Measurements from ENCODE around the gene SKA1.

The SKA1 gene

GRCh38 chr18:50418650-50419049 is 43.8 kb downstream of the SKA1 start:
- TF ChIP-seq, protein P1, sequence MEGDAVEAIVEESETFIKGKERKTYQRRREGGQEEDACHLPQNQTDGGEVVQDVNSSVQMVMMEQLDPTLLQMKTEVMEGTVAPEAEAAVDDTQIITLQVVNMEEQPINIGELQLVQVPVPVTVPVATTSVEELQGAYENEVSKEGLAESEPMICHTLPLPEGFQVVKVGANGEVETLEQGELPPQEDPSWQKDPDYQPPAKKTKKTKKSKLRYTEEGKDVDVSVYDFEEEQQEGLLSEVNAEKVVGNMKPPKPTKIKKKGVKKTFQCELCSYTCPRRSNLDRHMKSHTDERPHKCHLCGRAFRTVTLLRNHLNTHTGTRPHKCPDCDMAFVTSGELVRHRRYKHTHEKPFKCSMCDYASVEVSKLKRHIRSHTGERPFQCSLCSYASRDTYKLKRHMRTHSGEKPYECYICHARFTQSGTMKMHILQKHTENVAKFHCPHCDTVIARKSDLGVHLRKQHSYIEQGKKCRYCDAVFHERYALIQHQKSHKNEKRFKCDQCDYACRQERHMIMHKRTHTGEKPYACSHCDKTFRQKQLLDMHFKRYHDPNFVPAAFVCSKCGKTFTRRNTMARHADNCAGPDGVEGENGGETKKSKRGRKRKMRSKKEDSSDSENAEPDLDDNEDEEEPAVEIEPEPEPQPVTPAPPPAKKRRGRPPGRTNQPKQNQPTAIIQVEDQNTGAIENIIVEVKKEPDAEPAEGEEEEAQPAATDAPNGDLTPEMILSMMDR (IDR thresholded peaks at IDR 0.05; ENCODE audit: borderline replicate concordance, insufficient read depth, low read depth, low read length): no peak
- H3K4me3 ChIP-seq (ENCODE audit: low read depth, low read length): no peak overlapping the region

GRCh38 chr18:50422286-50422898 is 47.5 kb downstream of the SKA1 start:
- TF ChIP-seq, protein P1 (IDR thresholded peaks at IDR 0.05; ENCODE audit: borderline replicate concordance, insufficient read depth, low read depth, low read length): no peak

DNA sequence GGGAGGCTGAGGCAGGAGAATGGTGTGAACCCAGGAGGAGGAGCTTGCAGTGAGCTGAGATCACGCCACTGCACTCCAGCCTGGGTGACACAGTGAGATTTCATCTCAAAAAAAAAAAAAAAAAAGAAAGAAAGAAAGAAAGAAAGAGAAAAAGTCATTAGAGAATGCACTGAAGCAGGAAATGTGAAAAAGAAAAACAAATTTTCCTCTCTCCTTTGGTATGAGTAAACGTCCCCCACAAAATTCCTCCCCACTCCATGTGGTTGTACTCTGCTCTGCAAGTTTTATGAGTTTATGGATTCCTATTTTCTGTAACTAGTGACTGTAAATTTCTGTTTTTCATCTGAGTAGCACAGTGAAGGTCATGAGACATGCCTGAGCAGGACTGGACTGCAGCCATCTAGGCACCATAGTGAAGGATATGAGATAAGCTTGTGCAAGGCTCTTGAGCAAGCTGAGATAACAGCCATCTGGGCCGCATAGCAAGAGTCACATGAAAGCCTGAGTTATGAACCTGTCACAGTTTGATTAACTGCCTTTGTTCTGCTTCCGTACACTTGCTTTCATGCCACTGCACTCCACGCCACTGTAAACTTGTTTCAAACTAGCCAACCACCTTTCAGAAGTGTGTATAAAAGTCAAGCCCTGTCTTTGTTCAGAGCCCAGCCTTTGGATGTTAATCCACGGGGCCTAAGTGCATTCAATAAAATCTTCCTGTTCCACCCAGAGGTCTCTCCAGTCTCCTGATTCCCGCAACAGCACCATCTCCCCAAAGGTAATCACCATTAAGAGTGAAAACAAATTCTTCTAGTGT is 50.2 kb downstream of the SKA1 start:
- TF ChIP-seq, protein P1 (IDR thresholded peaks at IDR 0.05; ENCODE audit: borderline replicate concordance, insufficient read depth, low read depth, low read length): no peak
- no peak overlapping the region for H3K4me3 ChIP-seq (ENCODE audit: low read depth, low read length)

More at GRCh38 chr18:50422286-50422898, 47.5 kb downstream of the SKA1 start:
- no peak overlapping the region for H3K4me3 ChIP-seq (ENCODE audit: low read depth, low read length)

DNA sequence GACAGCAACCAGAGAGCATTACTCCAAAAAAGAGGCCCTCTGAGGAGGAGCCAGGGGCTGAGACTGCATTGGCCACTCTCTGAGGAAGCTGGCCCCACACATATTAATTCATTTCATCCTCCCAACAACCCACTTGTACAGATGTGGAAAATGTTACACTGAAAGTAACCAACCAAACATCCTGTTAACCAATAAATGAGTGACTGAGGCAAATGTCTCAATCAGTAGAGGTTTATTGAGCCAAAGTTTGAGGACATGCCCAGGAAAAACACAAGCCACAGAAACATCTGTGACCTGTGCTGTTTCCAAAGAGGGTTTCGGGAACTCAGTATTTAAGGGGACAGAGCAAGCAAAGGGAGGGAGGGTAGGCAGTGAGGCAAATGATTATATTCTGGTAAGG is 53.0 kb downstream of the SKA1 start:
- TF ChIP-seq, protein P1 (IDR thresholded peaks at IDR 0.05; ENCODE audit: borderline replicate concordance, insufficient read depth, low read depth, low read length): no peak
- no peak overlapping the region for H3K4me3 ChIP-seq (ENCODE audit: low read depth, low read length)

- H3K4me3 ChIP-seq (ENCODE audit: low read depth, low read length): no peak overlapping the region
- TF ChIP-seq, protein P1 (IDR thresholded peaks at IDR 0.05; ENCODE audit: borderline replicate concordance, insufficient read depth, low read depth, low read length): no peak
Observed at GRCh38 chr18:50428531-50429206, 53.8 kb downstream of the SKA1 start.

DNA sequence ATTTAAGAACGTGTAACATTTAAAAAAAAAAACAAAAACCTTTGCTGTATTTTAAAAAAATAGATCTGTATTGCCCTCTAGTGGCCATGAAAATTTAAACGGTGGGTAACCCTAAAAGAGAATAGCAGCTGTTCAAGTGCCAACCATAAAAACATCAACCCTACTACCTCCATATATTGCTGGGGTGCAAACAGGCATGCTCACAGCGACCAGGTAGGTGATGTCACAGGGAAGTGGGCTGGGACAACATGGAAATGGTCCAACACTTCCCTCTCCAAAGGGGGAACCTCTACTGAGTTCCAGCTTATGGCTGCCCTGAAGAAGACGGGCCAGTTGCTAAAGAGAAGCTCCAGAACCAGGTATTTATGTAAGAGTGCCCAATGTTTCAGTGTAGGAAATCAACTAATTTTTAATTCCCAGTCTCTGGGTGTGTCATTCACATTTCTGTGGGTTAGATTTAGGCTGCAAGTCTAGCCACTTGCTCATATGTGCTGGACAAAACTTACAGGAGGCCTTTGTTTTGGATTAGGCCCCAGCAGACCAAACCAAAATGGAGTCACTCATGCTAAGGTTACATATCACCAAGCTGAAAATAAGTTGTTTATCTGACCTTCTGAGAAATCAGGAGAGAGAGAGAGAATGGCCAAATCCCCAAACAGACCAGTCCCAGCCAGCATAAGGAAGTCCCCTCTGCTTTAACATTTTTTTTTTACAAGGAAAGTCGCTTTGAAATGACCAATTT is 54.5 kb downstream of the SKA1 start:
- TF ChIP-seq, protein P1 (IDR thresholded peaks at IDR 0.05; ENCODE audit: borderline replicate concordance, insufficient read depth, low read depth, low read length): no peak
- no peak overlapping the region for H3K4me3 ChIP-seq (ENCODE audit: low read depth, low read length)
